Measurements from ENCODE around the gene REPS1.
"Not testable (repeated sequence)": the region's sequence is repeated elsewhere in the genome, so short reads cannot be mapped to it uniquely, and the experiment has no call there.

Gene REPS1

DNA sequence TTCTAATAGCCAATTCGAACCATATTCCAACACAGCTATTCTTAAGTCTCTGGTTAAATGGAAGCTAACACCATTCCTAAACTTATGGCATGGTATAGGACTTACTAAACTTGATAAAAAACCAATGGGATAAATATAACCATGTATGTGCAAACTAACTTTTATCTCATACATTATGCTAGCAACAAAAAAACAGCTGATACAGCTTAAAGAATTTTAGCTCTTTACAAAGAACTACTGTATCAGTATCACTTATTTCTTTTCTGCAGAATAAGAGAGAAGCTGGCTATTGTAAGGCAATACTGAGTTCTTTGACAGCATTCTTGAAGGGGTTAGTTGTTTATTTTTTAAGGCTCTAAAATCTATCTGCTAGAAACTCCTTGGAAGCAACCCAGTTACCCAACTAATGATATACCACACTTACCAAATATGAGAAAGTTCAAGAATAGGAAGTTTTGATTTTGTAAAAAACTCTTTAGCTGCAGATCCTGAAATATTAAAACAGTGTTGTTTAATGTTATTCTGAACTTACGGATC lies 44.9 kb downstream of the REPS1 start:
- Histone ChIP-seq H3K27me3 (ENCODE audit: control insufficient read depth, insufficient read depth, low read length) (no peaks in the 10 kb centered on the region), H3K9ac (ENCODE audit: low read length) (no peak overlapping the region), H3K9me3 (ENCODE audit: control insufficient read depth, low read length) (no peaks in the 10 kb centered on the region), H3K4me3 (ENCODE audit: low read length) (no peak overlapping the region), H3K4me1 (ENCODE audit: control insufficient read depth, insufficient read depth, low read length) (no peaks in the 10 kb centered on the region), H3K36me3 (ENCODE audit: control insufficient read depth, insufficient read depth, low read length) (no peaks in the 10 kb centered on the region)

GRCh38 chr6:138936873-138937272 lies 51.2 kb downstream of the REPS1 start:
- not testable (repeated sequence) for H3K9me3 ChIP-seq (ENCODE audit: control insufficient read depth, low read length); H3K36me3 ChIP-seq (ENCODE audit: control insufficient read depth, insufficient read depth, low read length); H3K9ac ChIP-seq (ENCODE audit: low read length); H3K4me3 ChIP-seq (ENCODE audit: low read length); H3K27me3 ChIP-seq (ENCODE audit: control insufficient read depth, insufficient read depth, low read length); H3K4me1 ChIP-seq (ENCODE audit: control insufficient read depth, insufficient read depth, low read length)

DNA sequence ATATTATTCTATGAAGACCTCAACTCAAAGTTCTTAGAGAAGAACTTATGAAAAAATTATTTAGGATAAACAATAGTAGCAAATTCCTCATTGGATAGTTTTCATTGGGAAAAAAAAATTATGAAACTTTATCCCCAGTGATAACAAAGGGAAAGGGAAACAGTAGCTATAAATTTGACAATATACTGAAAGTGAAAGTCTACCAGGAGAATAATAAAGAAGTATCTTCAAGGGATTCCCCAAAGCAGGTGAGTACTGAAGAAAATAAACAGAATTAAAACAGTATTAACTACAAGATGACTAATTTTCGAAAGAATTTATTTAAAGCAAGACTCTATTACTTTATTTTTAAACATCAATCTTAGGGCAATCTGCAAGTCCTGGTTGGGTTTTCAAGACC lies 56.4 kb downstream of the REPS1 start:
- H3K27me3 ChIP-seq (ENCODE audit: control insufficient read depth, insufficient read depth, low read length): no peaks in the 10 kb centered on the region
- no peaks in the 10 kb centered on the region for H3K36me3 ChIP-seq (ENCODE audit: control insufficient read depth, insufficient read depth, low read length)

DNA sequence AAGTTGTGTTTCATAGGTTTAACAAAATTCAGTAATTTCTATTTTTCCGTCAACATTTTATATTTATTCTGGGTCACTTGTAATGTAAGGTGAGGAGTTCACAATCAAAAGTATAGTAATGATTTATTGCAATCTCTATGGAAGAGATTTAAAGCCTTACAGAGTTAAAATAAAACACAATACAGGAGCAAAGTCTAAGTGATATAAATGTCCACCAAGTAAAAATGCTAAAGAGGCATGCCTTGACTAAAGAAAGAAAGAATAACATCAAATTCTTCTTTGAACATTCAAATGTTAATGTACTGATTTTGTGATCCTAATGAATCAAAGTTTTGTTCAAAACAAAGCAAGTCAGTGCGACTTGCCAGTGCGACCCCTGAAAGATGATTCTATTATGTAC lies 61.5 kb downstream of the REPS1 start:
- no peak overlapping the region for H3K9ac ChIP-seq (ENCODE audit: low read length)
- no peaks in the 10 kb centered on the region for H3K27me3 ChIP-seq (ENCODE audit: control insufficient read depth, insufficient read depth, low read length)
- no peaks in the 10 kb centered on the region for H3K9me3 ChIP-seq (ENCODE audit: control insufficient read depth, low read length)
- H3K36me3 ChIP-seq (ENCODE audit: control insufficient read depth, insufficient read depth, low read length): no peaks in the 10 kb centered on the region
- no peak overlapping the region for H3K4me3 ChIP-seq (ENCODE audit: low read length)
- H3K4me1 ChIP-seq (ENCODE audit: control insufficient read depth, insufficient read depth, low read length): no peaks in the 10 kb centered on the region

More for the DNA sequence above, 56.4 kb downstream of the REPS1 start:
- H3K9ac ChIP-seq (ENCODE audit: low read length): no peak overlapping the region
- H3K4me1 ChIP-seq (ENCODE audit: control insufficient read depth, insufficient read depth, low read length): no peaks in the 10 kb centered on the region
- H3K9me3 ChIP-seq (ENCODE audit: control insufficient read depth, low read length): no peaks in the 10 kb centered on the region
- no peak overlapping the region for H3K4me3 ChIP-seq (ENCODE audit: low read length)

GRCh38 chr6:138925806-138926205 lies 62.2 kb downstream of the REPS1 start:
- Histone ChIP-seq H3K36me3 (ENCODE audit: control insufficient read depth, insufficient read depth, low read length) (no peaks in the 10 kb centered on the region), H3K4me3 (ENCODE audit: low read length) (no peak overlapping the region), H3K9ac (ENCODE audit: low read length) (no peak overlapping the region), H3K9me3 (ENCODE audit: control insufficient read depth, low read length) (no peaks in the 10 kb centered on the region), H3K4me1 (ENCODE audit: control insufficient read depth, insufficient read depth, low read length) (no peaks in the 10 kb centered on the region), H3K27me3 (ENCODE audit: control insufficient read depth, insufficient read depth, low read length) (no peaks in the 10 kb centered on the region)

DNA sequence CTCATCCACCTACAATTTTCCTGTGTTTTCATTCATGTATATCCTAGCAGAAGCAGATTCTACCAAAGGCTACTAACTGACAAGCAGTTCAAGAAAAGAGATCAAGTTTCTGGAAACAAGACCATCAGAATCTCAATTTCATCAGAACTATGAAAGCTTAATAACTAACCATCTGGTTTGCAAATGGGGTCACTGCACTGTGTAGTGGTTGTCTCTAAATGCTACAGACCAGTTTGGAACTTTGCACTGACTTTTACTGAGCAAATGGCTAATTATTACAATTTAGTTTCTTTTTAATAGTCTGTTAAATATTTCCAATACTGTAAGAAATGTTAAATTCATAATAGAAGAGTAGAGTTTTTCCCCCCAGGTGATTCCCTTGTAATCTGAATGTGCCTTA lies 64.5 kb downstream of the REPS1 start:
- H3K4me3 ChIP-seq (ENCODE audit: low read length): no peak overlapping the region
- no peaks in the 10 kb centered on the region for H3K27me3 ChIP-seq (ENCODE audit: control insufficient read depth, insufficient read depth, low read length)
- no peaks in the 10 kb centered on the region for H3K4me1 ChIP-seq (ENCODE audit: control insufficient read depth, insufficient read depth, low read length)
- H3K9ac ChIP-seq (ENCODE audit: low read length): no peak overlapping the region
- no peaks in the 10 kb centered on the region for H3K36me3 ChIP-seq (ENCODE audit: control insufficient read depth, insufficient read depth, low read length)
- no peaks in the 10 kb centered on the region for H3K9me3 ChIP-seq (ENCODE audit: control insufficient read depth, low read length)

- H3K36me3 ChIP-seq (ENCODE audit: control insufficient read depth, insufficient read depth, low read length): no peaks in the 10 kb centered on the region
- H3K27me3 ChIP-seq (ENCODE audit: control insufficient read depth, insufficient read depth, low read length): no peaks in the 10 kb centered on the region
- H3K4me1 ChIP-seq (ENCODE audit: control insufficient read depth, insufficient read depth, low read length): no peaks in the 10 kb centered on the region
- H3K9ac ChIP-seq (ENCODE audit: low read length): no peak overlapping the region
- H3K9me3 ChIP-seq (ENCODE audit: control insufficient read depth, low read length): no peaks in the 10 kb centered on the region
- H3K4me3 ChIP-seq (ENCODE audit: low read length): no peak overlapping the region
These were observed 67.1 kb downstream of the REPS1 start for GRCh38 chr6:138920906-138921305.

GRCh38 chr6:138914701-138915100 lies 73.4 kb downstream of the REPS1 start:
- Histone ChIP-seq H3K36me3 (ENCODE audit: control insufficient read depth, insufficient read depth, low read length) (no peaks in the 10 kb centered on the region), H3K4me1 (ENCODE audit: control insufficient read depth, insufficient read depth, low read length) (no peaks in the 10 kb centered on the region), H3K4me3 (ENCODE audit: low read length) (no peak overlapping the region)

GRCh38 chr6:138912308-138912707 lies 75.7 kb downstream of the REPS1 start:
- H3K27me3 ChIP-seq (ENCODE audit: control insufficient read depth, insufficient read depth, low read length): no peaks in the 10 kb centered on the region
- no peak overlapping the region for H3K9ac ChIP-seq (ENCODE audit: low read length)
- H3K4me3 ChIP-seq (ENCODE audit: low read length): no peak overlapping the region
- no peaks in the 10 kb centered on the region for H3K36me3 ChIP-seq (ENCODE audit: control insufficient read depth, insufficient read depth, low read length)
- H3K4me1 ChIP-seq (ENCODE audit: control insufficient read depth, insufficient read depth, low read length): no peaks in the 10 kb centered on the region
- H3K9me3 ChIP-seq (ENCODE audit: control insufficient read depth, low read length): no peaks in the 10 kb centered on the region

More at GRCh38 chr6:138914701-138915100, 73.4 kb downstream of the REPS1 start:
- Histone ChIP-seq H3K9ac (ENCODE audit: low read length) (no peak overlapping the region), H3K9me3 (ENCODE audit: control insufficient read depth, low read length) (no peaks in the 10 kb centered on the region), H3K27me3 (ENCODE audit: control insufficient read depth, insufficient read depth, low read length) (no peaks in the 10 kb centered on the region)

- Histone ChIP-seq H3K36me3 (ENCODE audit: control insufficient read depth, insufficient read depth, low read length) (no peaks in the 10 kb centered on the region), H3K4me3 (ENCODE audit: low read length) (no peak overlapping the region), H3K4me1 (ENCODE audit: control insufficient read depth, insufficient read depth, low read length) (no peaks in the 10 kb centered on the region), H3K9ac (ENCODE audit: low read length) (no peak overlapping the region), H3K9me3 (ENCODE audit: control insufficient read depth, low read length) (no peaks in the 10 kb centered on the region), H3K27me3 (ENCODE audit: control insufficient read depth, insufficient read depth, low read length) (no peaks in the 10 kb centered on the region)
These were observed 78.1 kb downstream of the REPS1 start for GRCh38 chr6:138909975-138910374.

GRCh38 chr6:138909511-138909910 lies 78.5 kb downstream of the REPS1 start:
- Histone ChIP-seq H3K9me3 (ENCODE audit: control insufficient read depth, low read length) (no peaks in the 10 kb centered on the region), H3K9ac (ENCODE audit: low read length) (no peak overlapping the region), H3K4me1 (ENCODE audit: control insufficient read depth, insufficient read depth, low read length) (no peaks in the 10 kb centered on the region), H3K36me3 (ENCODE audit: control insufficient read depth, insufficient read depth, low read length) (no peaks in the 10 kb centered on the region), H3K27me3 (ENCODE audit: control insufficient read depth, insufficient read depth, low read length) (no peaks in the 10 kb centered on the region), H3K4me3 (ENCODE audit: low read length) (no peak overlapping the region)

GRCh38 chr6:138907167-138907566 lies 80.9 kb downstream of the REPS1 start:
- no peaks in the 10 kb centered on the region for H3K36me3 ChIP-seq (ENCODE audit: control insufficient read depth, insufficient read depth, low read length)
- H3K4me3 ChIP-seq (ENCODE audit: low read length): no peak overlapping the region
- H3K9ac ChIP-seq (ENCODE audit: low read length): no peak overlapping the region
- no peaks in the 10 kb centered on the region for H3K4me1 ChIP-seq (ENCODE audit: control insufficient read depth, insufficient read depth, low read length)
- H3K9me3 ChIP-seq (ENCODE audit: control insufficient read depth, low read length): no peaks in the 10 kb centered on the region
- H3K27me3 ChIP-seq (ENCODE audit: control insufficient read depth, insufficient read depth, low read length): no peaks in the 10 kb centered on the region

DNA sequence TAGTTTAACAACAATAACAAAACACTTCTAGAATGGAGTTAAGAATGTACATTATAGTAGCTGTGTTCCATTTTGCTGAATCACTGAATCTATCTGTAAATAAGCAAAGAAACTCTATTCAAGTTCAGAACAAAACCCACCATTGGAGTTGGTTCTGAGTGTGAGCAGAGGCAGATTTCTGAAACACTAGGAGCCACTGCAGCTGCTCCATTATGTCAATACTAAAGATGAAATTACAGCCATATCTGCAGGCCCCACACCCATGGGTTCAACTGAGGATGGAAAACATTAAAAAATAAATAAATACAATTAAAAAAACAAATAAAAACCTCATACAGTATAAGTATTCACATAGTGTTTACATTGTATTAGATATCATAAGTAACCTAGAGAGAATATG lies 91.0 kb downstream of the REPS1 start:
- Histone ChIP-seq H3K27me3 (ENCODE audit: control insufficient read depth, insufficient read depth, low read length) (no peaks in the 10 kb centered on the region), H3K9ac (ENCODE audit: low read length) (no peak overlapping the region), H3K9me3 (ENCODE audit: control insufficient read depth, low read length) (no peaks in the 10 kb centered on the region), H3K4me1 (ENCODE audit: control insufficient read depth, insufficient read depth, low read length) (no peaks in the 10 kb centered on the region), H3K4me3 (ENCODE audit: low read length) (no peak overlapping the region), H3K36me3 (ENCODE audit: control insufficient read depth, insufficient read depth, low read length) (no peaks in the 10 kb centered on the region)

All from mucosa of stomach (tissue), 1 donor.